Activated CD8-positive, alpha-beta T cell treated with anti-CD3 and anti-CD28 coated beads, Interleukin-2, amount 10 ng/mL, durations not matched to agents 7 days and 5 days (primary cell): ENCODE data around the gene SCPEP1. TPM values are rescaled to one million over a fixed set of nuclear protein-coding genes. Genes with fewer than 3 reads are reported as not detected.
"Not testable (repeated sequence)": the region's sequence is repeated elsewhere in the genome, so short reads cannot be mapped to it uniquely, and the experiment has no call there.

Experiments
- ATAC-seq: fragments of 150-1000 bp; cut with Tn5 transposase; one replicate; pipeline ENCODE4 v1.10.0; 2021; ENCODE audit warnings: moderate library complexity
- CTCF ChIA-PET: fragments of 350-600 bp; sonication (Branson Sonifier 250); formaldehyde crosslinking; loops from one replicate; lab custom pipeline; 2021; ENCODE audit warnings: antibody characterized with exemption; lab: Charles Lee
- POLR2A ChIA-PET: fragments of 350-600 bp; sonication (Branson Sonifier 250); formaldehyde crosslinking; loops from one replicate; lab custom pipeline; 2021; ENCODE audit warnings: antibody characterized with exemption; lab: Charles Lee
- DNase-seq: peaks from one replicate; pipeline ENCODE4 v3.0.0-alpha.2; 2020
- H3K27ac Mint-ChIP-seq: one replicate; pipeline ENCODE4 v1.8.0; 2021; ENCODE audit warnings: mild to moderate bottlenecking, mixed read lengths
- H3K27me3 Mint-ChIP-seq: one replicate; pipeline ENCODE4 v1.8.0; 2021; ENCODE audit warnings: low read depth, mixed read lengths
- H3K36me3 Mint-ChIP-seq: one replicate; pipeline ENCODE4 v1.8.0; 2021; ENCODE audit warnings: low read depth, mixed read lengths
- H3K4me1 Mint-ChIP-seq: one replicate; pipeline ENCODE4 v1.8.0; 2021; ENCODE audit warnings: low read depth, mixed read lengths
- H3K4me3 Mint-ChIP-seq: one replicate; pipeline ENCODE4 v1.8.0; 2021; ENCODE audit warnings: mild to moderate bottlenecking, mixed read lengths
- H3K9me3 Mint-ChIP-seq: one replicate; pipeline ENCODE4 v1.8.0; 2022; ENCODE audit warnings: mixed read lengths; ENCODE audit not compliant: insufficient read depth
- total RNA-seq, 2 experiments: library from RNA; stranded (reverse); gene quantifications; one replicate each; pipeline ENCODE4 v1.2.3, GENCODE V29; 2021

The SCPEP1 gene
- total RNA-seq, 2 experiments from 2014 or later, result 13.4 to 13.7 TPM

DNA sequence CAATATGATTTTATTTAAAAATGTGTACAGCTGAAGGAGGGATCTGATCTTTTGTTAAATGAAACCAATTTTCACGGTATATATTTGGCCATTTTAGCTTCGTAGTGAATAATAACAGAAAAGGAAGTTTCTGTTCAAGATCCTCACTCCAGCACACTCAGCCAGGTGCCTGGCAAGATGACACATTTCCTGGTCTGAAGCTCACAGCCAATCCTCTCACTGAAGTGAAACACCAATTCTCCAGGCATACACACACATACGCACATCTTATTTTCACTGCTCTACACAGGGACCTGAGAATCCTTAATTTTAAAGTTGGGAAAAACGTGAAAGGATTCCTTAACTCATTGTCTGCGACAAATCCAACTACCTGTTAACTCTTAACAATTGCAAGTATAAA, 39.7 kb upstream of the SCPEP1 start:
- CTCF ChIA-PET, result interaction anchor here (0.8 to 1.1 kb wide), 2 partner anchors 27 to 119 kb away, joined by 3 to 7 read pairs; no protein-coding TSS in a partner anchor
- H3K9me3 Mint-ChIP-seq, H3K27me3 Mint-ChIP-seq, ATAC-seq, H3K27ac Mint-ChIP-seq, DNase-seq, H3K4me3 Mint-ChIP-seq: not testable (repeated sequence)
- peaks cover 62% of the 10 kb centered on the region for H3K36me3 Mint-ChIP-seq
- POLR2A ChIA-PET, result interaction anchor here (0.8 kb wide), 1 partner anchor 24 kb away, joined by 4 read pairs; the partner anchor contains the start of gene TRIM25
- H3K4me1 Mint-ChIP-seq, result peaks cover 36% of the 10 kb centered on the region

DNA sequence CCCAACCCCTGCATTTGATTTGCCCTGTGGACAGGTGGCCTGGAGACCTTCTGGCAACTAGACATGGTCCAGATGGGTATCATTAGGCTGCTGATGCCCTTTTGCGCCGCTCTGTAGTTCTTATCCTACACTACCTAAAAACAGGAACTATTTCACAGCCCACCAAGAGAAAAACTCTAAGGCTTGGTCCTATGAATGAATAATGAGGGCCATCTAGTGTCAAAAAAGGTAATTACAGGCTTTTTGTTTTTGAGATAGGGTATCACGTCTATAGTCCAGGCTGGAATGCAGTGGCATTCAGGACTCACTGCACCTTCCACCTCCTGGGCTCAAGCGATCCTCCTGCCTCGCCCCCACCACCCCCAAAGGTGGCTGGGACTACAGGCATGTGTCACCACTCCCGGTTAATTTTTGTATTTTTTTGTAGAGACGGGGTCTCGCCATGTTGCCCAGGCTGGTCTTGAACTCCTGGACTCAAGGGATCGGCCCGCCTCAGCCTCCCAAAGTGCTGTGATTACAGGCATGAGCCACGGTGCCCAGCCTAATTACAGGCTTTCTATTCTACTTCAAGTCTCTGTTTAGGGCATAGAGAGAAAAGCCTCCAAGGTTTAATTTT, 38.0 kb upstream of the SCPEP1 start:
- Mint-ChIP-seq H3K4me1 (peaks cover 23% of the 10 kb centered on the region), H3K36me3 (peaks cover 54% of the 10 kb centered on the region), H3K27ac (peak overlapping the region; percentile 57), H3K9me3 (no peaks in the 10 kb centered on the region), H3K27me3 (no peaks in the 10 kb centered on the region), H3K4me3 (no peak overlapping the region)
- ChIA-PET POLR2A (no interaction called here), CTCF (interaction anchor here (0.6 to 4.8 kb wide), 20 partner anchors 9 to 154 kb away, joined by 3 to 64 read pairs (median 6); partner anchors contain the start of gene DGKE)
- ATAC-seq (peak; percentile 70), DNase-seq (no peak)

DNA sequence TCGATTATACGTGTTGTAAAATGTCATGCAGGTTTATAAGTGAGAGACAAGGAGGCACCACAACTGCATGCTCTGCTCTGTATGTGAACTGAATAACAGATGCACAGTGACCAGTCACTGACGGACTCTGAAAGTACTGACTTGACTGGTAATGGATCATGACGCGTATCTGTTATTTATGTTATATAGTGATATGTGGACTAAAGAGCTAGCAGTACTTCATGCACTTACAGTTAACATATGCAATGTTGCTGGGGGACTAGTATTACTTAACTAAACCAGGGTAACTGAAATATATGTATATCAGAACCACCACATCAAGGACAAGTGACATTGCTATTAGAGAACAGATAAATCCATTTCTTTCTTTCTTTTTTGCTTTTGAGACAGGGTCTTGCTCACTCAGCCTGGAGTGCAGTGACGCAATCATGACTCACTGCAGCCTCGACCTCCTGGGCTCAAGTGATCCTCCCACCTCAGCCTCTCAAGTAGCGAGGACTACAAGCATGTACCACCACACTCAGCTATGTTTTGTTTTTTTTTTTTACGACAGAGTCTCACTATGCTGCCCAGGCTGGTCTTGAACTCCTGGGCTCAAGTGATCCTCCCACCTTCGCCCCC, 34.3 kb upstream of the SCPEP1 start:
- no peaks in the 10 kb centered on the region for H3K27me3 Mint-ChIP-seq
- H3K27ac Mint-ChIP-seq, result no peak overlapping the region
- ChIA-PET POLR2A (no interaction called here), CTCF (interaction anchor here (1.2 to 4.8 kb wide), 3 partner anchors 8 to 124 kb away, joined by 3 to 64 read pairs (median 5); no protein-coding TSS in a partner anchor)
- ATAC-seq, result no peak
- no peak for DNase-seq
- H3K4me1 Mint-ChIP-seq, result peaks cover 4% of the 10 kb centered on the region
- no peaks in the 10 kb centered on the region for H3K9me3 Mint-ChIP-seq
- peaks cover 47% of the 10 kb centered on the region for H3K36me3 Mint-ChIP-seq
- H3K4me3 Mint-ChIP-seq, result no peak overlapping the region

DNA sequence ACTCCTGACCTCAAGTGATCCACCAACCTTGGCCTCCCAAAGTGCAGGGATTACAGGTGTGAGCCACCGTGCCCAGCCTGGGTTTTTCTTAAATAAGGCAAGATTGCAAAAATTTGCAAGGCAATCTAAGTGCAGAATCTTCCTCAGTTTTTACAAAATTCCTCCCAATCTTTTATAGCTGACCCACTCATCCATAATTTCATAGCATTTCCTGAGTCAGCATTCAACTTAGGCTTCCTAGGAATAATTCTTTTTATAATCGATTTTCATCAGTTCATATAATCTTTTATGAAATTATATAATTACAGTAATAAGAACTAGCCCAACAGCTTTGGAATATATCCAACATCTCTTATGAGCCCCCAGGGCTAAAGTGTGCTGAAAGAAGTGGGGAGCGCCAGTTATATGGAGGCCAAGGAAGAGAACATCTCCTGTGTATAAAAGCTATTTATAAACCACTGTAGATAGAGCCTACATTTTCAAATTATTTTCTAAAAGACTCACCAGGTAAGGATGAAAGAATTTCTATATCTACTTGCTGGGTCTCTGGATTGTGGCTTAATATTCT, 31.9 kb upstream of the SCPEP1 start:
- no peak overlapping the region for H3K27ac Mint-ChIP-seq
- DNase-seq (no peak), ATAC-seq (no peak)
- ChIA-PET POLR2A (no interaction called here), CTCF (interaction anchor here (1.0 to 2.7 kb wide), 3 partner anchors 15 to 130 kb away, joined by 3 to 13 read pairs (median 3); partner anchors contain the start of gene COIL)
- no peak overlapping the region for H3K4me3 Mint-ChIP-seq
- H3K4me1 Mint-ChIP-seq, result peaks cover 17% of the 10 kb centered on the region
- H3K27me3 Mint-ChIP-seq, result no peaks in the 10 kb centered on the region
- peaks cover 53% of the 10 kb centered on the region for H3K36me3 Mint-ChIP-seq
- no peaks in the 10 kb centered on the region for H3K9me3 Mint-ChIP-seq

DNA sequence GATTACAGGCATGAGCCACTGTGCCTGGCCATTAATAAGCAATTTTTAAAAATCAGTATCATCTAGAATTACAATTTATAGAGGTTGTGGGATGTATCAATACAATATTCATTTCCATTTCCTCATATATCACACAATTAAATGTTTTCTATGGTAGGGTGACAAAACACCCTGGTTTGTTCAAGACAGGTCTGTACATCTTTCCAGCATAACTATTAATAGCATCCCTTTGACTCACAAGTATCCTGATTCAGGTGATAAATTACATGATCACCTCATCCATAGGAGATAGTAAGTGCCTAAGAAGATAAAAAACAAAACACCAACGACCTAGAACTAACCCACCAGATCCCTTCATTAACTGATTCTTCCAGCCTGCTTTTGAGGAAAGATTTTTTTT, 30.2 kb upstream of the SCPEP1 start:
- ATAC-seq, result no peak
- no peak for DNase-seq
- Mint-ChIP-seq H3K27me3 (no peaks in the 10 kb centered on the region), H3K4me3 (no peak overlapping the region), H3K9me3 (no peaks in the 10 kb centered on the region), H3K36me3 (peaks cover 44% of the 10 kb centered on the region), H3K27ac (no peak overlapping the region), H3K4me1 (peaks cover 17% of the 10 kb centered on the region)
- ChIA-PET POLR2A (no interaction called here), CTCF (no interaction called here)

DNA sequence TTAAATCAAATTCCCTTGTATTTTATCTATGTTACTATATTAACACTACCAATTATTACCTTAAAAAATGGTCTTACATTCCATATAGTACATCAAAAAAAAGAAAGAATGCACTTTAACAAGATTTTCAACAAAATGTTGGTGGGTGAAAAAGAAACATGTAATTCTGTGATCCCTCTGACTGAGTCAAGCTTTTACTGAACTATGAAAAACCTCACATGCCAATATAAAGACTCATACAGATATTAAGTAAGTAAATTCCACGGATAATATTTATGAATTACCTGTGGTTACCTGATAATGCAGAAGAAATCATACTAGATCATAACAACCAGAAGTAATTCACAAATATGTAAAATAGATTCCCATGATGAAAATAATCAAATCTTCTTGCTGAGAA, 29.4 kb upstream of the SCPEP1 start:
- ChIA-PET POLR2A (no interaction called here), CTCF (interaction anchor here (1.3 to 1.9 kb wide), 2 partner anchors 9 to 129 kb away, joined by 4 to 6 read pairs; no protein-coding TSS in a partner anchor)
- H3K27me3 Mint-ChIP-seq, result no peaks in the 10 kb centered on the region
- H3K36me3 Mint-ChIP-seq, result peaks cover 40% of the 10 kb centered on the region
- no peak overlapping the region for H3K4me3 Mint-ChIP-seq
- no peak for ATAC-seq
- peaks cover 17% of the 10 kb centered on the region for H3K4me1 Mint-ChIP-seq
- no peak overlapping the region for H3K27ac Mint-ChIP-seq
- H3K9me3 Mint-ChIP-seq, result no peaks in the 10 kb centered on the region
- no peak for DNase-seq

DNA sequence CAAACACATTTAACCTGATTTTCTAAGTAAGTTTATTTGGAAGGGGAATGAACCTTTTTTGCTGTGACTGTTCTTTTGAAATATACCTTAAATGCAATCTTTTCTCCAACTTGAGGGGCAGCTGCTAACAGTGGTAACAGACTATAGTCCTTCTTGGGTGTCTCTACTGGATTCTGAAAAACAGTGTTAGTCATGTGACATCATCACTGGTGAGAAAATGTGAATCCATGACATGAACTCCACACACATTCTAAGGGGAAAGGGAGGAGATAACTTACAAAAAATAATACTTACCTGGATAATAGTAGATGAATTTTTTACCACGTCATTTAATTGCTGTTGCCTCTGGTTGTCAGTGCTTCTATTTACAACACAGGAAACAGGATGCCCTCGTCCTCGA, 28.3 kb upstream of the SCPEP1 start:
- no peaks in the 10 kb centered on the region for H3K9me3 Mint-ChIP-seq
- DNase-seq (no peak), ATAC-seq (no peak)
- no peaks in the 10 kb centered on the region for H3K27me3 Mint-ChIP-seq
- H3K27ac Mint-ChIP-seq, result peak overlapping the region; percentile 65
- POLR2A ChIA-PET, result interaction anchor here (1.0 kb wide), 1 partner anchor 35 kb away, joined by 3 read pairs; no protein-coding TSS in a partner anchor
- peaks cover 34% of the 10 kb centered on the region for H3K36me3 Mint-ChIP-seq
- CTCF ChIA-PET, result interaction anchor here (1.3 to 1.9 kb wide), 2 partner anchors 10 to 130 kb away, joined by 4 to 6 read pairs; no protein-coding TSS in a partner anchor
- H3K4me1 Mint-ChIP-seq, result peaks cover 17% of the 10 kb centered on the region
- no peak overlapping the region for H3K4me3 Mint-ChIP-seq

DNA sequence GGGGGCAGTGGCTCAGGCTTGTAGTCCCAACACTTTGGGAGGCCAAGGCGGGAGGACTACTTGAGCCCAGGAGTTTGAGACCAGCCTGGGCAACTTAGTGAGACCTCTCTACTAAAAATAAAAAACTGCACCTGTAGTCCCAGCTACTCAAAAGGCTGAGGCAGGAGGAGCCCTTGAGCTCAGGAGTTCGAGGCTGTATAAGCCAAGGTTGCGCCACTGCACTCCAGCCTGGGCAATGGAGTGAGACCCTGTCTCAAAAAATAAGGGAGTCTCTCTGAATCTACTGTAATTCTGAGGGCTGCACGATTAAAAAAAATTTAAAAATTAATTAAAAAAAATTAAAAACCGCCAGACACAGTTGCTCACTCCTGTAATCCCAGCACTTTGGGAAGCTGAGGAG, 20.9 kb upstream of the SCPEP1 start:
- ChIA-PET POLR2A (no interaction called here), CTCF (interaction anchor here (2.0 kb wide), 1 partner anchor 137 kb away, joined by 8 read pairs; no protein-coding TSS in a partner anchor)
- Mint-ChIP-seq H3K4me3 (no peak overlapping the region), H3K36me3 (no peaks in the 10 kb centered on the region), H3K27ac (no peak overlapping the region), H3K27me3 (no peaks in the 10 kb centered on the region), H3K4me1 (peaks cover 21% of the 10 kb centered on the region), H3K9me3 (no peaks in the 10 kb centered on the region)
- no peak for DNase-seq
- no peak for ATAC-seq

DNA sequence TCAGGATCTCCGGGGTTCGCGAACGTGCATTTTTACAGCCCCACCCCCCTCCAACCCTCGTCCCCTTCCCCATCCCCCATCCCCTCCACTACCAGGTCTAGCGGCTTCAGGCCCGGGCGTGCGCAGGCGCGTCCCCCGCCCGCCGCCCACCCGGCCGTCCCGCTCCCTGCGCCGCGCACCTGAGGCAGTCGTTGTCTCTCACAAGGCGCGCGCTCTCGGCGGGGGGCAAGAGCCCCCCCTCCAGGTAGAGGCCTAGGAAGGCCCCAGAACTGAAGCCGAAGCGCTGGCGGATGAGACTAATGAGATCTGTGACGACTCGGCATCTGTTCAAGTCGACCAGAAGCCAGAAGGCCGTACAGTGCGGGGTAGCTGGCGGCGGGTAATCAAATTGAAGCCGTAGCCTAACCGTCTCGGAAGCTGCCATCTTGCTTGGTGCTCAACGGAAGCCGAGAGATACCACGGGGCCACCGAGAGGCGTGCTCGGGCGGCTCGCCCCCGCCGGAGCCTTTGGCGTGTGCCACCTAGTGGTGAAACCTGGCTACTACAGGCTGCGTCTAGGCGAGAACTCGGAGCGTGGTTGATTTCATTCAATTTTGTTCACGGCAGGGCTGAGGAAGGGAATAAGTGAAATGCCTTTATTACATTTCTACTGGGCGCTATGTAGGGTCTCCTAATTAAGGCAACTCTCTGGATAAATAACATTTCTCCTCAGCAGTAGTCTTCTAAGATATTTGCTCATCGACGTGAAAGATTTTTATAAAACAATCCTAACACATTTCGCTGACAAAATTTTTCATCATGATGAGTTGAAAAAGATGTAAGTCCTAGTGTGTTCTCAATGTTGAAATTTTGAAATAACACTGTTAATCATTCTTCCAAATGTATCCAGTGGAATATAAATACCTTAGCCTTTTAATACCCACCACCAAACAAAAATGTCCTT, 17.1 kb upstream of the SCPEP1 start, which contains the start of gene COIL:
TSS of gene COIL (minus strand) at position 455 of the 943 bp plus-strand sequence. CDS start at position 424, 31 bp downstream.
- CTCF ChIA-PET, result interaction anchor here (0.6 to 4.0 kb wide), 7 partner anchors 10 to 59 kb away, joined by 3 to 15 read pairs (median 3); partner anchors contain the start of gene SCPEP1
- Mint-ChIP-seq H3K4me1 (peaks cover 23% of the 10 kb centered on the region), H3K9me3 (no peaks in the 10 kb centered on the region), H3K36me3 (no peaks in the 10 kb centered on the region), H3K27me3 (no peaks in the 10 kb centered on the region), H3K4me3 (peak within 1 kb of the TSS; percentile 83), H3K27ac (peak within 1 kb of the TSS; percentile 87)
- POLR2A ChIA-PET, result interaction anchor here (0.6 to 0.7 kb wide), 2 partner anchors 17 to 52 kb away, joined by 3 read pairs; partner anchors contain the start of gene SCPEP1
- peak; percentile 100 for ATAC-seq
- DNase-seq, result peak; percentile 95

DNA sequence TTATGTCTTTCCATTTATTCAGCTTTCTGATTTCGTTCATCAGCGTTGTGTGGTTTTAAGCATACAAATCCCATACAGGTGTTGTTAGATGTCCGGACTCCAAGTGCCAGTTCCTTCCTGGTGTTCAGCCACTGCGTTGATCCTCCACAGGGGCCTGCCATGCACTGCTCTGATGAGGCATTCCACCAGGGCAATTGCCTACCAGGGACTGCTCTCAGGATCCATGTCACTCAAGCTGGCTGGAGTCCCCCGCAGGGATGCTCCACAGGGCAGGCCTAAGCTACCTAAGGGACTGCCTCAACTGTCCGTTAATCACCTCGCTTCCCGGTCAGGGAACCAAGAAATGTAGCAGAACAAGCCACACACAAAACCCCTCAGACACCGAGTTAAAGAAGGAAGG, 12.7 kb upstream of the SCPEP1 start:
- ATAC-seq, H3K4me1 Mint-ChIP-seq, H3K4me3 Mint-ChIP-seq, H3K36me3 Mint-ChIP-seq, H3K9me3 Mint-ChIP-seq, H3K27me3 Mint-ChIP-seq, POLR2A ChIA-PET, H3K27ac Mint-ChIP-seq, DNase-seq: not testable (repeated sequence)
- CTCF ChIA-PET, result interaction anchor here (1.1 kb wide), 1 partner anchor 11 kb away, joined by 3 read pairs; no protein-coding TSS in a partner anchor

DNA sequence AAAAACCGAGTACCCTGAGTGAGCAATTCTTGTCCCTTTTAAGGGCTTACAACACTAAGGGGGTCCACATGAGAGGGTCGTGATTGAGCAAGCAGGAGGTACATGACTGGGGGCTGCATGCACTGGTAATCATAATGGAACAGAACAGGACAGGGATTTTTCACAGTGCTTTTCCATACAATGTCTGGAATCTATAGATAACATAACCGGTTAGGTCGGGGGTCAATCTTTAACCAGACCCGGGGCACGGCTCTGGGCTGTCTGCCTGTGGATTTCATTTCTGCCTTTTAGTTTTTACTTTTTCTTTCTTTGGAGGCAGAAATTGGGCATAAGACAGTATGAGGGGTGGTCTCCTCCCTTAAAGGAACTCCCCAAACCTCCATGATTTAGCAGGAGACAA, 12.2 kb upstream of the SCPEP1 start:
- CTCF ChIA-PET, result interaction anchor here (1.1 kb wide), 1 partner anchor 12 kb away, joined by 3 read pairs; no protein-coding TSS in a partner anchor
- H3K27ac Mint-ChIP-seq, H3K36me3 Mint-ChIP-seq, H3K4me3 Mint-ChIP-seq, H3K4me1 Mint-ChIP-seq, ATAC-seq, DNase-seq, POLR2A ChIA-PET, H3K9me3 Mint-ChIP-seq, H3K27me3 Mint-ChIP-seq: not testable (repeated sequence)
